Measurements from ENCODE around the gene SLC22A1. TPM values are rescaled to one million over a fixed set of nuclear protein-coding genes. Genes with fewer than 3 reads are reported as not detected.

SLC22A1 gene
- total and polyA plus RNA-seq, 10 of the 15 experiments (the other 5 are each of a cell fraction or from before 2014, with no cell fraction given), result 0.09 to 0.28 (median 0.15) TPM; not detected in 3

DNA sequence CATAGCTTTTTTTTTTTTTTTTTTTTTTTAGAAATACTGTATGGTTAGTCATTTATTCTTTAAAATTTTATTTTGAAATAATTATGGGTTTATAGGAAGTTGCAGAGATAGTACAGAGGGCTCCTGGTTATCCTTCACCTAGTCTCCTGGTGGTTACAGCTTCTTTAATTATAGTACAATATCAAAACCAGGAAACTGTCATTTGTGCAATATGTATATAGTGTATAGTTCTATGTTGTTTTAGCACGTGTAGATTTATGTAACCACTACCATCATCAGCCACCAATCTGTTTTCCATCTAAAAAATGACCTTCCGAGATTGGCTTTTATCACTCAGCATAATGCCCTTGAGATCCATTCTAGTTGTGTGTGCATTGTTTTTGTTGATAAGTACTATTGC, 82.3 kb downstream of the SLC22A1 start (continued):
- TF ChIP-seq, protein P1, sequence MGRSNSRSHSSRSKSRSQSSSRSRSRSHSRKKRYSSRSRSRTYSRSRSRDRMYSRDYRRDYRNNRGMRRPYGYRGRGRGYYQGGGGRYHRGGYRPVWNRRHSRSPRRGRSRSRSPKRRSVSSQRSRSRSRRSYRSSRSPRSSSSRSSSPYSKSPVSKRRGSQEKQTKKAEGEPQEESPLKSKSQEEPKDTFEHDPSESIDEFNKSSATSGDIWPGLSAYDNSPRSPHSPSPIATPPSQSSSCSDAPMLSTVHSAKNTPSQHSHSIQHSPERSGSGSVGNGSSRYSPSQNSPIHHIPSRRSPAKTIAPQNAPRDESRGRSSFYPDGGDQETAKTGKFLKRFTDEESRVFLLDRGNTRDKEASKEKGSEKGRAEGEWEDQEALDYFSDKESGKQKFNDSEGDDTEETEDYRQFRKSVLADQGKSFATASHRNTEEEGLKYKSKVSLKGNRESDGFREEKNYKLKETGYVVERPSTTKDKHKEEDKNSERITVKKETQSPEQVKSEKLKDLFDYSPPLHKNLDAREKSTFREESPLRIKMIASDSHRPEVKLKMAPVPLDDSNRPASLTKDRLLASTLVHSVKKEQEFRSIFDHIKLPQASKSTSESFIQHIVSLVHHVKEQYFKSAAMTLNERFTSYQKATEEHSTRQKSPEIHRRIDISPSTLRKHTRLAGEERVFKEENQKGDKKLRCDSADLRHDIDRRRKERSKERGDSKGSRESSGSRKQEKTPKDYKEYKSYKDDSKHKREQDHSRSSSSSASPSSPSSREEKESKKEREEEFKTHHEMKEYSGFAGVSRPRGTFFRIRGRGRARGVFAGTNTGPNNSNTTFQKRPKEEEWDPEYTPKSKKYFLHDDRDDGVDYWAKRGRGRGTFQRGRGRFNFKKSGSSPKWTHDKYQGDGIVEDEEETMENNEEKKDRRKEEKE (IDR thresholded peaks at IDR 0.05), result no peak
- TF ChIP-seq YBX1 (IDR thresholded peaks at IDR 0.05) (no peak), CHD1 (IDR thresholded peaks at IDR 0.05; ENCODE audit: low read depth, low read length) (no peak), CREB1 (IDR thresholded peaks at IDR 0.05; ENCODE audit: low read depth) (no peak), NR2C2 (IDR thresholded peaks at IDR 0.05; ENCODE audit: borderline replicate concordance, control insufficient read depth, insufficient read length, low read depth) (no peak), RB1 (IDR thresholded peaks at IDR 0.05; ENCODE audit: borderline replicate concordance) (no peak), JUND (IDR thresholded peaks at IDR 0.05; ENCODE audit: low read depth, low read length) (no peak)

DNA sequence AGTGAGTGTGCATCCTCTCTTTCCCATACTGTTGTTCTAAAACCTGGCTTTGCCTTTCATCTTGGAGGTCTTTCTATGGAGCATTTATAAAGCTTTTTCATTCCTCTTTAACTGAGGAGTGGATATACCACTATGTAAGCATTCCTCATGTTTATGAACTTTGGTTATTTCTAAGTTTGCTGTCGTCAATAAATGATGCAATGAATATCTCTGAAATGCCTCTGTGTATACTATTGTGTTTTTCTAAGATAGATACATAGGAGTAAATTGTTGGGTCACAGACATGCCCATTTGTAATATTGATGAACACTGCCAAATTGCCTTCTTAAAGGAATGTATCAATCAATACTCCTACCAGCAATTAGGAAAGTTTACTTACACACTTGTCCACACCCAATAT, 83.1 kb downstream of the SLC22A1 start:
- H3K27ac ChIP-seq (ENCODE audit: control insufficient read depth, insufficient read depth), result no peak overlapping the region
- H3K36me3 ChIP-seq (ENCODE audit: control insufficient read depth in 2 of 2, insufficient read depth in 2 of 2, low read length in 1 of 2), result no peaks in the 10 kb centered on the region
- no TSS peak for BruUV-seq (replicated peaks)
- intact Hi-C loops (cut with micrococcal nuclease; ENCODE audit: unreplicated experiment), result no loop called here
- no peaks in the 10 kb centered on the region for H3K27me3 ChIP-seq (replicated peaks in 1 of 2; ENCODE audit: control insufficient read depth in 2 of 2, insufficient read depth in 2 of 2, low read length in 1 of 2)
- ChIA-PET POLR2A (interaction anchor here (0.6 kb wide), 1 partner anchor 385 kb away, joined by 3 read pairs; no protein-coding TSS in a partner anchor), CTCF (interaction anchor here (0.7 kb wide), 1 partner anchor 1561 kb away, joined by 3 read pairs; no protein-coding TSS in a partner anchor), SMC1A (ENCODE audit: uncharacterized antibody, unreplicated experiment) (no interaction called here), RAD21 (ENCODE audit: unreplicated experiment) (no interaction called here)
- no peaks in the 10 kb centered on the region for H3K4me1 ChIP-seq (ENCODE audit: control insufficient read depth, insufficient read depth, low read length)
- H4K20me1 ChIP-seq (ENCODE audit: control insufficient read depth, insufficient read depth), result no peaks in the 10 kb centered on the region
- H2AFZ ChIP-seq (ENCODE audit: control insufficient read depth, low read depth, low read length), result no peak overlapping the region
- in situ Hi-C loops (cut with MboI), result no loop called here
- ATAC-seq, result no peak
- H3K4me3 ChIP-seq, result no peak overlapping the region
- H3K9me3 ChIP-seq (replicated peaks; ENCODE audit: control insufficient read depth, insufficient read depth, low read length), result no peaks in the 10 kb centered on the region; the same call in 2 of the 3 replicates
- no peak overlapping the region for H3K9ac ChIP-seq (ENCODE audit: control insufficient read depth, insufficient read depth, low read length)
- no peak overlapping the region for H3K4me2 ChIP-seq (ENCODE audit: control insufficient read depth, insufficient read depth)
- WGBS (ENCODE audit: insufficient coverage, insufficient replicate concordance, low lambda C conversion rate, missing lambda C conversion rate), result 22% methylated on average over 1 of the region's 1 CpG
- no peaks in the 10 kb centered on the region for H3K79me2 ChIP-seq (ENCODE audit: control insufficient read depth, insufficient read depth, low read length)
- no peak for FAIRE-seq
- DNase-seq (ENCODE audit: low read depth, low spot score), result no peak
- TF ChIP-seq NRF1 (conservative IDR thresholded peaks at IDR 0.05; ENCODE audit: low read depth, low read length) (no peak), RELA (IDR thresholded peaks at IDR 0.05; ENCODE audit: borderline replicate concordance, partially characterized antibody) (no peak), RB1 (IDR thresholded peaks at IDR 0.05; ENCODE audit: borderline replicate concordance) (no peak), SPI1 (IDR thresholded peaks at IDR 0.05; ENCODE audit: borderline replicate concordance, insufficient read depth, low read depth, low read length) (no peak), MEF2B (IDR thresholded peaks at IDR 0.05; ENCODE audit: partially characterized antibody, poor library complexity, severe bottlenecking) (no peak), SREBF2 (IDR thresholded peaks at IDR 0.05; ENCODE audit: low read length) (no peak), TCF3 (IDR thresholded peaks at IDR 0.05; ENCODE audit: borderline replicate concordance, insufficient read depth, low read depth, low read length) (no peak), ZNF384 (IDR thresholded peaks at IDR 0.05; ENCODE audit: borderline replicate concordance, low read depth, low read length) (no peak), FOS (IDR thresholded peaks at IDR 0.05; ENCODE audit: borderline replicate concordance, extremely low read depth, insufficient read length) (no peak), POLR2AphosphoS5 (IDR thresholded peaks at IDR 0.05; ENCODE audit: low read length) (no peak), RAD21 (IDR thresholded peaks at IDR 0.05; ENCODE audit: insufficient read depth, low read depth, low read length) (no peak), ZNF217 (IDR thresholded peaks at IDR 0.05) (no peak), ZNF24 (IDR thresholded peaks at IDR 0.05) (no peak), CEBPB (IDR thresholded peaks at IDR 0.05; ENCODE audit: borderline replicate concordance in 1 of 2, low read depth in 2 of 2, low read length in 2 of 2) (no peak), CBX5 (IDR thresholded peaks at IDR 0.05; ENCODE audit: low read depth) (no peak)
- TF ChIP-seq, protein P2, sequence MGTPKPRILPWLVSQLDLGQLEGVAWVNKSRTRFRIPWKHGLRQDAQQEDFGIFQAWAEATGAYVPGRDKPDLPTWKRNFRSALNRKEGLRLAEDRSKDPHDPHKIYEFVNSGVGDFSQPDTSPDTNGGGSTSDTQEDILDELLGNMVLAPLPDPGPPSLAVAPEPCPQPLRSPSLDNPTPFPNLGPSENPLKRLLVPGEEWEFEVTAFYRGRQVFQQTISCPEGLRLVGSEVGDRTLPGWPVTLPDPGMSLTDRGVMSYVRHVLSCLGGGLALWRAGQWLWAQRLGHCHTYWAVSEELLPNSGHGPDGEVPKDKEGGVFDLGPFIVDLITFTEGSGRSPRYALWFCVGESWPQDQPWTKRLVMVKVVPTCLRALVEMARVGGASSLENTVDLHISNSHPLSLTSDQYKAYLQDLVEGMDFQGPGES (IDR thresholded peaks at IDR 0.05), result no peak

Measured in GM12878 (cell line).